GM10847 (cell line): ENCODE results near the gene CUEDC2.

Source experiments
- POLR2A ChIP-seq: IDR thresholded peaks from 2 replicates; pipeline ENCODE4 v1.6.1; 2011; ENCODE audit not compliant: insufficient read length; ENCODE audit errors: extremely low read depth

Gene CUEDC2

GRCh38 chr10:102420714-102421506 lies 11.5 kb downstream of the CUEDC2 start, which contains the start of gene FBXL15:
Gene FBXL15 (plus strand): TSS chr10:102420836. CDS start chr10:102421130, 294 bp downstream.
- TF ChIP-seq POLR2A: peak; percentile 8

- no peak for TF ChIP-seq POLR2A
Measured at GRCh38 chr10:102420181-102420713, 12.1 kb downstream of the CUEDC2 start.

DNA sequence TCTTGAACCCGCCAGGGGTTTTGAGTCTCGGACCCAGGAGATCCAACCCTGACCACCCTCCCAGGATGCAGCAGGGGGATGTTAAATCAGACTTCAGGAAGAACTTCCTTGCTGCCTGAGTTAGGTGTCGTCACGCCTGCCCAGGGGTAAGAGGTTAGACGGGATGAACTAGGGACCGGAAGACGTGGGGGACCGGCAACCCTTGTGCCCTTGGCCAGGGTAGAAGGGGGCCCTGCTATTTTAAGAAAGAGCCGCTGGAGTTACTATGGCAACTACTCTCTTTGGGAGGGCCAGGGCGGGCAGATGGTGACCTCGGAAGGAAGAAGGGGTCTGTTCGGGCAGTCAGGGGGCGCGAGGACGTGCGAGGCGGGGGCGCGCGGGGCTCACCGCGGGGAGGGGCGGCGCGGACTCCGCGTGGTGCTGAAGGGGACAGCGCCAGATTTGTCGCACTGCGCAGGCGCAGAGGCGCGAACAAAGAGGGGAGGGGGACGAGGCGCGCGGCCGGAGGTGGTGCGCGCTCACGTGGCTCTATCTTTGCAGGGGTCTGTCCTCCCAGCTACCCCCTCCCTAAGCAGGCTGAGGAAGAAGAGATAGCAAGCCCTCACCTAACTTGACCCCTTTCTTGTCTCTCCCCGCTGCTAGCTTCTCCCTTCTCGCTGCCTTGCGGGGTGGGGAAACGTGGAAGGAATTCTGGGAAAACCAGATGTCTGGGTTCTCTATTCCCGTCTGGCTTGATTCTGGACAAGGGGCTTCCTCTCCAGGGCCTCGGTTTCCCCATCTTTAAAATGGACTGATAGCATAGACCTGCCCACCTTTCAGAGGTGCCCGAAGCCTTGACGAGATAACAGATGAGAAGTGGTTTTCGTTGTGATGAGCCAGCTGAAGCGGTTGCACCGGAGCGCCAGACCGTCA lies 12.8 kb downstream of the CUEDC2 start:
- TF ChIP-seq POLR2A: no peak

DNA sequence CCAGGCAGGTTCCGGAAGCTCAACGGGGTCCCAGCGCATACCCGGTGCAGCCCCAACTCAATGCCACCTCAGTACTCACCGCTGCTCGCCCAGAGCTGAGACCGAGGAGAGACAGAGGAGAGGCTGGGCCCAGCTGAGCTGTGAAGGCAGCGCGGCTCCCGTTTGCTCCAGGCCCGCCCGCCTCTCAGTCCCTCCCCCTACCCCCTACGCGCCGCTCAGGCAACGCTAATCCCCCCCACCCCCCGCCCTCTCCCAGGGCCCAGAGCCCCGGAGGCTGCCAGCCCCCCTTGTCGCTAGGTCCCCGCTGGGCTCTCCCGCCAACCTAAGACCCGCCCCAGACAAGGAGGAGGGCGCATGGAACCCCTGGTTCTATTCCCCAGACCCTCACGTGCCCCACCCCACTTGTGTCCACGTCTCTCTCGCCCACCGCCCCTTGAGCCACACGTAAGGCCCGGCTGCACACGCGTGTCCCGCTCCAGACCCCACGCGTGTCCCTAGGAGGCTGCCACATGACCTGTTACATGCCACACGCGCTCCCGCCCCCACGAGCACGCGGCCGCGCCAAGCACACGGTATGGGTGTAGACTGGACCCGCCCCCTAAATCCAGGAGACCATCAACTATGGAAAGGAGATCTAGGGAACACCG lies 13.6 kb downstream of the CUEDC2 start, which contains the start of gene PSD:
PSD (minus strand) TSS at position 164 of the 647 bp plus-strand sequence. CDS start 1,747 bp downstream, outside the sequence.
- no peak for TF ChIP-seq POLR2A

DNA sequence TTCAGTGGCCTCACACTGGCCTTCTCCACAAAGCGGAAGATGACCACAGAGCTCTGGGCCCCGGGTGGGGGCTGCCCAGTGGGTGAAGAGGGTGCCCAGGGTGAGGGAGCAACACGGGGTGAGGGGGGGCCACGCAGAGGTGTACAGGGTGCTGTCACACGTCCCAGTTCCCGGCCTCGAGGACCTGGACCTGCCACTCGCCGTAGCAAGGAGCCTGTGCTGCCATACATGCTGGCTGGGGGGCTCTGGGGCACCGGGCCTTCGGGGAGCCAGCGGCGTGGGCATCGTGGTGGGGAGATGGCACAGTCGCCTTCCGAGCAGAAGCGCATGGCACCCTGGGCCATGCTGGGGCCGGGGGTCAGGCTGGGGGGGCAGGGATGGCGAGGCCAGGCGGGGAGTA lies 15.7 kb downstream of the CUEDC2 start:
- no peak for TF ChIP-seq POLR2A

DNA sequence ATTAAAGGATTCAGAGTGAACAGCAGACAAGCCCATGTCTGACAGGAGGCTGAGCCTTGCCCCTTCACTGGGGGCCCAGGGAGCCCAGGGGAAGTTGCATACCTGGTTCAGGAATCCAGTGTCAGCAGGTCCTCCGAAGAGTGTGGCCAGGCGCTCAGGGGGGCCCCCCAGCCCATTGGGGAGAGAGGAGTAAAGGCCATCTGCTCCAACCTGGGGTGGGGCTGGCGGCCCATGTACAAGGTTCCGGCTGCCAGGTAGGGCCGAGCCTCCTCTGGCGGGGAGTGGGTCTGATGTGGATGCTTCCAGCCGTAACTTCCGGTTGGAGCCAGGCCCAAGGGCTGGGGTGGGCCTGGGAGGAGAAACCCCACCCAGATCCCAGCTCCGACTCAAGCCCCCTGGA lies 16.1 kb downstream of the CUEDC2 start:
- TF ChIP-seq POLR2A: no peak

DNA sequence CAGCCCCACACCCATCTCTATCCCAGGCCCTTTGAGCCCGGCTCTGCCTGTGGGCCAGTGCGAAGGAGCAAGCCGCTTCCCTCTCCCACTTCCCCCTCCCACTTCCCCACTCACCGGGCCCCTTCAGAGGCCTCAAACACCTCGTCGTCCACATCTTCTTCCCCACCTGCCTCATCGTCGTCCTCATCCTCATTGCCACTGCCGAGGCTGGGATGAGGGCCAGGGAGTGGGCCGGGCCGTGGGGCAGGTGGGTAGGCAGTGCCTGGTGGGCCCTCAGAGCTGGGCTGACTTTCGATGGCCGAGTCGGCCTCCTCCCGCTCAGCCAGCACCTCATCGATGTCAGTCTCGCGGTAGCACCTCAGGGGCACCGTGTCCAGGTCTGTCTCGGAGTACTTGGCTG lies 17.6 kb downstream of the CUEDC2 start:
- TF ChIP-seq POLR2A: no peak

DNA sequence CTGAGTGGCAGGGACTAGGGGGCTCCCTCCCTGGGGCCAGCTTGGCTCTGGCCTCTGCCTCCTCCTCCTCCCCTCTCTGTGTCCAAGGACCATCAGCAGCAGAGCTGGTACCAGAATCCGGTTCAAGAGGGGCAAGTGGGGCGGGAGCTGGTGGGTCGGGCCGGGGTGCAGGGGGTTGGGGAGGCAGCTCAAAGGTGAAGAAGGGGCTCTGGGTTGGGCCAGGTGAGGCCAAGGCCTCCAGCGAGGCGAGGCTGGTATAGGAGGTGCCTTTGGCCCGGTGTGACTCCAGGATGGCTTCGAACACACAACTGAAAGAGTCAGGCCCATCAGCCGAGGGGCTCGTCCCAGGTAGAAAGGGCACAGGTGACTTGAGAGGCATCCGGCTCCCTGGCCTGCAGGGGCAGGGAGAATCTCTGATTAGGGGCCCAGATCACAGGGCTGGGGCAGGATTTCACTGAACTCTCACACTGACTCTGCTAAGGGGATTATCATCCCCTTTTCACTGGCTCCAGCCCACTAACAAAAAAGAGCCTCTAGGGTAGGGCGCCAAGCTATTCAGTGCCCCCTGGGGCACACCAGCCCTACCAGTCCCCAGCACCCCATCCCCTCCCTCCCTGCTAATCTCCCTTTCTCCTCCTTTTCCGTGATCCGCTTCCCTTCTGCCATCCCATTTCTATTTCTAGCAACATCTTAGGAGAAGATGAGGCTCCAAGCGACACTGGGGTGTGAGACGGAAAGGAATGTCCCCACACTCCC lies 18.4 kb downstream of the CUEDC2 start:
- TF ChIP-seq POLR2A: no peak

DNA sequence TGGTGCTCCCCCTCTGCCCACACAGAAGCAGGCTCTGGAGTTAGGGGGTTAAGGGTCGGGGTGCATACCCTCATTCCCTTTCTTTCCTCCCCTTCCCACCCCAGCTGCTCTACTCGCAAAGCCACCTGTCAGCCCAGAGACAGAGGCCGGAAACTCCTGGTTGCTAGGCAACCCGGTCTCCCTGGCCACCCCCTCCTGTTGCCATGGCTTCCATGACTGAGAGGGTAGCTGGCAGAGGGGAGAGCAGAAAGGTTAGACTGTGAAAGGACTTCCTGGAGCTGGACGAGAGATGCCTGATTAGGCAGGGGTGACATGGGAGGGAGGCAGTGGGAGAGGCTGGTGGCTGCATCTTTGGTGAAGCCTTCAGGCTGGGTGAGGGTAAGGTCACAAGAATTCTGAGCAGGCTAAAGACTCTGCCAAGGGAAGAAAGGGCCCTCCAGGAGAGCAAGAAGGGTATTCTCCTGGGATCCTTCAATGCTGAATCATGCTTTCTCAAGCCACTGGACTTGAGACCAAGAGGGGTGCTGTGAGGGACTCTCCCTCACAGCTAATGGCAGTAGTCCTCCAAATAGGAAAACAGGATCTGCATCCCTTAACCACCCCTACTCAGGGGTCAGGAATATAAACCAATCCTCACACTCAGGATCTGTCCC lies 19.2 kb downstream of the CUEDC2 start:
- no peak for TF ChIP-seq POLR2A

- TF ChIP-seq POLR2A: no peak
Measured at GRCh38 chr10:102412293-102412692, 20.1 kb downstream of the CUEDC2 start.

DNA sequence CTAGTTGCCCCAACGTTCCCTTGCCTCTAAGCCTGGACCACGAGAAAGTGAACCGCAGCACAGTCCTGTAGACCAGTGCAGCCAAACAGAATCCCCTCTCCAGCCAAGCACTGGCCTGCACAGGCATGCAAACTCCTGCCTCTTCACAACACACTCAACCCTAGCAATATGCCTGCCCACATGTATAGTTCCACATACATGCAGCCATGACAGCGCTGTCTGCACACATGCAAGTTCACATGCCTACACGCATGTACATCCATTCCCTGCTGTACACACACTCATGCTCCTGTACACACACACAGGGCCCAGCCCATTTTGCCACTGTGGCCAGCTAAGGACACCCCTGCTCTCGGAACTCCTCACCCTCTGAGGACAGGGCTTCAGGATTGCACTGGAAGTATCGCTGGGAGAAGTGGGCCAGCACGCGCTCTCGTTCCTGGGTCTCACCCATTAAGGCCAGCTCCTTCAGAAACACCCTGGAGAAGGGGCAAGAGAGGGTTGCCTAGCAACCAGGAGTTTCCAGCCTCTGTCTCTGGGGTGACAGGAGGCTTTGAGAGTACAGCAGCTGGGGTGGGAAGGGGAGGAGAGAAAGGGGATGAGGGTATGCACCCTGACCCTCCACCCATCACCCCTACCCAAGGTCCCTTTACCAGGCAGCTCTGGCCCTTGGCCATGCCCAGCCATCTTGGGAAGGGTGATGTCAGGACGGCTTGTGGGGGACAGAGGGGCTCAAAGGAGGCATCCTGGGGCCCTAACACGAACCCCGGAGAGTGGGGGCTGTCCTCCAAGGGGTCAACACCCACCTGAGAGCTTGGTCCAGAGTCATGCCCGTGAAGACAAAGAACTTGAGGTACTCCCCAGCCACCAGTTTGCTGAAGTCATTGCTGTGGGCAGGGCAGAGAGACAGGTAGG lies 20.8 kb downstream of the CUEDC2 start:
- TF ChIP-seq POLR2A: no peak

GRCh38 chr10:102410429-102411073 lies 21.8 kb downstream of the CUEDC2 start:
- no peak for TF ChIP-seq POLR2A
